ENCODE results near the gene CELF4.

The CELF4 gene

GRCh38 chr18:37442477-37442876 lies 123.1 kb downstream of the CELF4 start:
- no peak for DNase-seq (ENCODE audit: low read depth in 2 of 2)

GRCh38 chr18:37441821-37442220 lies 123.8 kb downstream of the CELF4 start:
- no peak for DNase-seq (ENCODE audit: low read depth in 2 of 2)

GRCh38 chr18:37440206-37440605 lies 125.4 kb downstream of the CELF4 start:
- no peak for DNase-seq (ENCODE audit: low read depth in 2 of 2)

- no peak for DNase-seq (ENCODE audit: low read depth in 2 of 2)
Observed at GRCh38 chr18:37438417-37439180, 127.0 kb downstream of the CELF4 start.

GRCh38 chr18:37435996-37436395 lies 129.6 kb downstream of the CELF4 start:
- no peak for DNase-seq (ENCODE audit: low read depth in 2 of 2)

- DNase-seq (ENCODE audit: low read depth in 2 of 2) = no peak
Observed at GRCh38 chr18:37435150-37435867, 130.3 kb downstream of the CELF4 start.

GRCh38 chr18:37434161-37434860 lies 131.3 kb downstream of the CELF4 start:
- DNase-seq (ENCODE audit: low read depth in 2 of 2) = no peak

GRCh38 chr18:37432436-37433195 lies 133.0 kb downstream of the CELF4 start:
- no peak for DNase-seq (ENCODE audit: low read depth in 2 of 2)

GRCh38 chr18:37430357-37431076 lies 135.1 kb downstream of the CELF4 start:
- no peak for DNase-seq (ENCODE audit: low read depth in 2 of 2)

- no peak for DNase-seq (ENCODE audit: low read depth in 2 of 2)
Observed at GRCh38 chr18:37429791-37430190, 135.8 kb downstream of the CELF4 start.

- no peak for DNase-seq (ENCODE audit: low read depth in 2 of 2)
Observed at GRCh38 chr18:37428288-37428974, 137.2 kb downstream of the CELF4 start.

- no peak for DNase-seq (ENCODE audit: low read depth in 2 of 2)
Observed at GRCh38 chr18:37426586-37426985, 139.0 kb downstream of the CELF4 start.

- no peak for DNase-seq (ENCODE audit: low read depth in 2 of 2)
Observed at GRCh38 chr18:37425222-37425621, 140.4 kb downstream of the CELF4 start.

- no peak for DNase-seq (ENCODE audit: low read depth in 2 of 2)
Observed at GRCh38 chr18:37424507-37424906, 141.1 kb downstream of the CELF4 start.

GRCh38 chr18:37422596-37422995 lies 143.0 kb downstream of the CELF4 start:
- DNase-seq (ENCODE audit: low read depth in 2 of 2) = no peak

GRCh38 chr18:37422116-37422515 lies 143.5 kb downstream of the CELF4 start:
- no peak for DNase-seq (ENCODE audit: low read depth in 2 of 2)

- no peak for DNase-seq (ENCODE audit: low read depth in 2 of 2)
Observed at GRCh38 chr18:37421341-37422077, 144.1 kb downstream of the CELF4 start.

GRCh38 chr18:37420315-37420880 lies 145.2 kb downstream of the CELF4 start:
- no peak for DNase-seq (ENCODE audit: low read depth in 2 of 2)

GRCh38 chr18:37419866-37420265 lies 145.7 kb downstream of the CELF4 start:
- DNase-seq (ENCODE audit: low read depth in 2 of 2) = no peak

- no peak for DNase-seq (ENCODE audit: low read depth in 2 of 2)
Observed at GRCh38 chr18:37419315-37419714, 146.3 kb downstream of the CELF4 start.
